Heart left ventricle (tissue), 13 donors: ENCODE data around the gene DIP2C.

ENCODE experiments used
- CTCF ChIP-seq, 12 donors: fragments of 200-600 bp; sonication (generic) in 4 of 12; IDR thresholded peaks; one replicate each; pipeline versions ENCODE4 v1.5.0 to v1.8.0; 2018 to 2022; ENCODE audit warnings: antibody characterized with exemption in 12 of 12, mild to moderate bottlenecking in 5 of 12
- POLR2A ChIP-seq, 2 donors: fragments of 450-650 bp; IDR thresholded peaks; one replicate each; pipeline ENCODE4 v1.6.1; 2017; ENCODE audit warnings: antibody characterized with exemption in 2 of 2, mild to moderate bottlenecking in 2 of 2, moderate library complexity in 2 of 2
- donor health status: ischemic (EF 13 %, LVEDD 7.1; RV severe dilation, severe dysfunction).
- donor health status: DM: no; HTN: yes; CAD: no.
- donor health status: DM: no; HTN: no; CAD: no.
- donor health status: ischemic (EF 25% LVEDD 6.9; RV normal size, moderate dysfunction).
- donor health status: ischemic (EF 25% LVEDD 5.7; RV mildly dilated, moderate dysfunction).
- donor health status: ischemic (EF 35%, LVEDD 5.7; RV mildly dilated, moderate dysfunction).
- donor health status: nonischemic (EF 11% LVEDD 7.7; RV severe dilation, severe dysfunction).
- donor health status: DM: yes; HTN: yes; CAD: no.
- donor health status: PGD.
- donor health status: ischemic (EF 29% LVEDD 5.4; RV normal size, mild dysfunction).
- donor health status: nonischemic (EF 23%, LVEDD 6.1; RV moderate dilation, normal function).

- TF ChIP-seq CTCF (IDR thresholded peaks at IDR 0.05): no peak
- no peak for TF ChIP-seq POLR2A (IDR thresholded peaks at IDR 0.05)
These were observed 5.9 kb downstream of the DIP2C start for GRCh38 chr10:683448-684071.
